ENCODE data around the gene THAP4.

DNA sequence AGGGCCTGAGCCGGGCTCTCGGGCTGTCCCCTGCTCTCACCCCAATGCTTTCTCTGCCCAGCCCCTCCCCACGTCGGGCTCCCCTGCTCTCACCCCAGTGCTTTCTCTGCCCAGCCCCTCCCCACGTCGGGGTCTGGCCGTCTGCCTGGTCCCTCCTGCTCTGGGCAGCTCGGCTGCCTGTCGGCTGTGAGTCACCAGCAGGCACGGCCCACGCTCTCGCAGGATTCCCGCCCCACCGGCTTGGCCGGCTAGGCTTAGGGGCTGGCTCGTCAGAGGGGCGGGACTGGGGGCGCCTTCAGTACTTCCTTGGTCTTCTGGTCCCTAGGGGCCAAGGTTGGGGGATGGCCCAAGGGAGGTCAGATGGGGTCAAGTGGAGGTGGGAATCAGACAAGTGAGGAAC lies 75.1 kb downstream of the THAP4 start:
- TF ChIP-seq POLR2A (IDR thresholded peaks at IDR 0.05) (no peak), EP300 (IDR thresholded peaks at IDR 0.05) (no peak)
- TF ChIP-seq, protein P1, sequence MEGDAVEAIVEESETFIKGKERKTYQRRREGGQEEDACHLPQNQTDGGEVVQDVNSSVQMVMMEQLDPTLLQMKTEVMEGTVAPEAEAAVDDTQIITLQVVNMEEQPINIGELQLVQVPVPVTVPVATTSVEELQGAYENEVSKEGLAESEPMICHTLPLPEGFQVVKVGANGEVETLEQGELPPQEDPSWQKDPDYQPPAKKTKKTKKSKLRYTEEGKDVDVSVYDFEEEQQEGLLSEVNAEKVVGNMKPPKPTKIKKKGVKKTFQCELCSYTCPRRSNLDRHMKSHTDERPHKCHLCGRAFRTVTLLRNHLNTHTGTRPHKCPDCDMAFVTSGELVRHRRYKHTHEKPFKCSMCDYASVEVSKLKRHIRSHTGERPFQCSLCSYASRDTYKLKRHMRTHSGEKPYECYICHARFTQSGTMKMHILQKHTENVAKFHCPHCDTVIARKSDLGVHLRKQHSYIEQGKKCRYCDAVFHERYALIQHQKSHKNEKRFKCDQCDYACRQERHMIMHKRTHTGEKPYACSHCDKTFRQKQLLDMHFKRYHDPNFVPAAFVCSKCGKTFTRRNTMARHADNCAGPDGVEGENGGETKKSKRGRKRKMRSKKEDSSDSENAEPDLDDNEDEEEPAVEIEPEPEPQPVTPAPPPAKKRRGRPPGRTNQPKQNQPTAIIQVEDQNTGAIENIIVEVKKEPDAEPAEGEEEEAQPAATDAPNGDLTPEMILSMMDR (IDR thresholded peaks at IDR 0.05), result no peak

Measured in tibial nerve (tissue), 4 donors.